Skeletal muscle tissue (tissue), 4 donors: ENCODE results near the gene CHAD. TPM values are rescaled to one million over a fixed set of nuclear protein-coding genes. Genes with fewer than 3 reads are reported as not detected.
A peak's percentile ranks its signal among the peaks of the same experiment; 100 is the strongest.

ENCODE experiments used
- H3K27ac ChIP-seq: one replicate; pipeline ENCODE4 v1.7.0; 2013; ENCODE audit warnings: mild to moderate bottlenecking, low read depth, low read length, inconsistent platforms
- H3K27me3 ChIP-seq, 3 donors: one replicate each; pipeline ENCODE4 v1.7.0; 2013; ENCODE audit warnings: low read length in 3 of 3; ENCODE audit not compliant: control insufficient read depth in 3 of 3, insufficient read depth in 3 of 3
- H3K36me3 ChIP-seq, 3 donors: one replicate each; pipeline ENCODE4 v1.7.0; 2013; ENCODE audit warnings: low read length in 3 of 3; ENCODE audit not compliant: control insufficient read depth in 3 of 3, insufficient read depth in 3 of 3
- H3K4me1 ChIP-seq, 3 donors: one replicate each; pipeline ENCODE4 v1.7.0; 2013; ENCODE audit warnings: low read length in 3 of 3, mild to moderate bottlenecking in 3 of 3; ENCODE audit not compliant: control insufficient read depth in 3 of 3, insufficient read depth in 3 of 3
- H3K4me3 ChIP-seq, 3 donors: one replicate each; pipeline ENCODE4 v1.7.0; 2013; ENCODE audit warnings: low read length in 3 of 3
- H3K9ac ChIP-seq, 3 donors: one replicate each; pipeline ENCODE4 v1.7.0; 2013; ENCODE audit warnings: low read length in 3 of 3, mild to moderate bottlenecking in 3 of 3, moderate library complexity in 2 of 3, low read depth in 1 of 3
- H3K9me3 ChIP-seq, 3 donors: one replicate each; pipeline ENCODE4 v1.7.0; 2013; ENCODE audit warnings: low read length in 3 of 3; ENCODE audit not compliant: control insufficient read depth in 3 of 3
- total RNA-seq: library from RNA; depleted of rRNA; stranded (reverse); fragments of >200 nt; gene quantifications from one replicate; pipeline ENCODE4 v1.2.3, GENCODE V29; 2014
- donor health status: Osteomylitis.

CHAD gene
- total RNA-seq: 1.6 TPM

GRCh38 chr17:50468304-50469207 is at the start of gene CHAD:
TSS of gene CHAD (minus strand) at chr17:50468880. CDS start at chr17:50468813, 67 bp downstream.
- Histone ChIP-seq H3K4me1 (peaks cover 47 to 65% (median 48%) of the 10 kb centered on the region in 3 donors), H3K27me3 (peaks cover 0 to 9% (median 4%) of the 10 kb centered on the region in 3 donors), H3K9me3 (no peaks in the 10 kb centered on the region), H3K9ac (peak within 1 kb of the TSS; percentile 33 to 69 (median 38)), H3K4me3 (peak within 1 kb of the TSS; percentile 35 to 70 (median 64)), H3K27ac (peak within 1 kb of the TSS; percentile 29), H3K36me3 (peaks cover 0 to 2% (median 2%) of the 10 kb centered on the region in 3 donors)

GRCh38 chr17:50517504-50518383 is 49.1 kb upstream of the CHAD start:
- no peaks in the 10 kb centered on the region for H3K9me3 ChIP-seq
- no peak overlapping the region for H3K27ac ChIP-seq
- no peak overlapping the region for H3K4me3 ChIP-seq
- H3K27me3 ChIP-seq: no peaks in the 10 kb centered on the region
- no peaks in the 10 kb centered on the region for H3K36me3 ChIP-seq
- no peak overlapping the region for H3K9ac ChIP-seq
- H3K4me1 ChIP-seq: peaks cover 0 to 9% (median 2%) of the 10 kb centered on the region in 3 donors

GRCh38 chr17:50517011-50517410 is 48.3 kb upstream of the CHAD start:
- H3K27ac ChIP-seq: no peak overlapping the region
- peaks cover 0 to 7% (median 0%) of the 10 kb centered on the region in 3 donors for H3K4me1 ChIP-seq
- no peak overlapping the region for H3K4me3 ChIP-seq
- no peak overlapping the region for H3K9ac ChIP-seq
- H3K27me3 ChIP-seq: no peaks in the 10 kb centered on the region
- H3K36me3 ChIP-seq: no peaks in the 10 kb centered on the region
- no peaks in the 10 kb centered on the region for H3K9me3 ChIP-seq

GRCh38 chr17:50514936-50515702 is 46.4 kb upstream of the CHAD start:
- H3K36me3 ChIP-seq: no peaks in the 10 kb centered on the region
- H3K4me3 ChIP-seq: no peak overlapping the region
- H3K27me3 ChIP-seq: no peaks in the 10 kb centered on the region
- no peak overlapping the region for H3K9ac ChIP-seq
- H3K4me1 ChIP-seq: no peaks in the 10 kb centered on the region
- no peaks in the 10 kb centered on the region for H3K9me3 ChIP-seq
- H3K27ac ChIP-seq: no peak overlapping the region

GRCh38 chr17:50514388-50514787 is 45.7 kb upstream of the CHAD start:
- H3K27ac ChIP-seq: no peak overlapping the region
- H3K36me3 ChIP-seq: no peaks in the 10 kb centered on the region
- H3K4me3 ChIP-seq: no peak overlapping the region
- H3K27me3 ChIP-seq: no peaks in the 10 kb centered on the region
- no peaks in the 10 kb centered on the region for H3K4me1 ChIP-seq
- no peaks in the 10 kb centered on the region for H3K9me3 ChIP-seq
- no peak overlapping the region for H3K9ac ChIP-seq

- Histone ChIP-seq H3K9me3 (no peaks in the 10 kb centered on the region), H3K4me1 (peaks cover 4 to 6% (median 6%) of the 10 kb centered on the region in 3 donors), H3K9ac (no peak overlapping the region), H3K27me3 (no peaks in the 10 kb centered on the region), H3K4me3 (no peak overlapping the region), H3K27ac (no peak overlapping the region), H3K36me3 (no peaks in the 10 kb centered on the region)
These were observed 44.8 kb upstream of the CHAD start for GRCh38 chr17:50513495-50513894.

- no peaks in the 10 kb centered on the region for H3K27me3 ChIP-seq
- H3K36me3 ChIP-seq: no peaks in the 10 kb centered on the region
- no peak overlapping the region for H3K4me3 ChIP-seq
- H3K4me1 ChIP-seq: peaks cover 4 to 13% (median 7%) of the 10 kb centered on the region in 3 donors
- H3K27ac ChIP-seq: no peak overlapping the region
- H3K9me3 ChIP-seq: no peaks in the 10 kb centered on the region
- H3K9ac ChIP-seq: no peak overlapping the region
These were observed 42.4 kb upstream of the CHAD start for GRCh38 chr17:50511058-50511457.

GRCh38 chr17:50508573-50509460 is 40.1 kb upstream of the CHAD start:
- Histone ChIP-seq H3K27me3 (no peaks in the 10 kb centered on the region), H3K4me1 (peaks cover 4 to 13% (median 7%) of the 10 kb centered on the region in 3 donors), H3K9me3 (no peaks in the 10 kb centered on the region), H3K27ac (peak overlapping the region; percentile 48), H3K36me3 (no peaks in the 10 kb centered on the region), H3K9ac (peak overlapping the region; percentile 65 to 73 (median 69)), H3K4me3 (peak overlapping the region; percentile 64 to 67 (median 65))
